RKO (cell line): ENCODE data around the gene PCBP4.

Experiments used
- DNase-seq: peaks from one replicate; pipeline ENCODE4 v3.0.0-alpha.2; 2016; ENCODE audit warnings: low spot score

PCBP4 gene

GRCh38 chr3:51955175-51955892 is 11.9 kb downstream of the PCBP4 start, which contains the start of gene GPR62:
Gene GPR62 (plus strand): TSS chr3:51955381. CDS start chr3:51955653, 272 bp downstream.
- no peak for DNase-seq

GRCh38 chr3:51954713-51955112 is 12.5 kb downstream of the PCBP4 start:
- DNase-seq, result no peak

GRCh38 chr3:51954105-51954504 is 13.1 kb downstream of the PCBP4 start:
- DNase-seq, result no peak

- DNase-seq, result peak; percentile 66
These were observed 13.8 kb downstream of the PCBP4 start for GRCh38 chr3:51953445-51953844.

- no peak for DNase-seq
These were observed 16.4 kb downstream of the PCBP4 start for GRCh38 chr3:51950899-51951298.

GRCh38 chr3:51949121-51949520 is 18.1 kb downstream of the PCBP4 start:
- DNase-seq, result no peak

GRCh38 chr3:51948016-51948580 is 19.2 kb downstream of the PCBP4 start:
- no peak for DNase-seq

GRCh38 chr3:51947215-51947900 is 19.9 kb downstream of the PCBP4 start:
- DNase-seq, result no peak

GRCh38 chr3:51946796-51947195 is 20.5 kb downstream of the PCBP4 start:
- DNase-seq, result no peak

GRCh38 chr3:51945926-51946705 is 21.1 kb downstream of the PCBP4 start:
- DNase-seq, result no peak

GRCh38 chr3:51945031-51945840 is 22.0 kb downstream of the PCBP4 start:
- DNase-seq, result no peak

- no peak for DNase-seq
These were observed 22.7 kb downstream of the PCBP4 start for GRCh38 chr3:51944451-51945021.

- DNase-seq, result no peak
These were observed 23.5 kb downstream of the PCBP4 start for GRCh38 chr3:51943451-51944391.

GRCh38 chr3:51942603-51943450 is 24.4 kb downstream of the PCBP4 start:
- peak; percentile 78 for DNase-seq

- DNase-seq, result peak; percentile 100
These were observed 25.3 kb downstream of the PCBP4 start, which contains the start of the genes PARP3 and RRP9 for GRCh38 chr3:51941798-51942602. Gene PARP3 (plus strand): TSS chr3:51942363. CDS start chr3:51943356, 993 bp downstream. Gene RRP9 (minus strand): TSS chr3:51941904. CDS start chr3:51941867, 37 bp downstream.

- no peak for DNase-seq
These were observed 25.8 kb downstream of the PCBP4 start for GRCh38 chr3:51941463-51941797.

- peak; percentile 26 for DNase-seq
These were observed 26.4 kb downstream of the PCBP4 start for GRCh38 chr3:51940648-51941462.
